GM12878 (cell line): ENCODE results near the gene SRPK2. TPM values are rescaled to one million over a fixed set of nuclear protein-coding genes. Genes with fewer than 3 reads are reported as not detected.

Experiments used
- ATAC-seq: fragments of 200-7000 bp; cut with Tn5 transposase; 3 replicates; pipeline ENCODE4 v1.9.1; 2020; ENCODE audit warnings: mild to moderate bottlenecking, moderate library complexity
- BruUV-seq: library from RNA; stranded (reverse); fragments of 400-500 nt; replicated peaks from 2 replicates; lab custom pipeline; 2021; lab: Mats Ljungman, UMichigan
- CTCF ChIA-PET: fragments of 300-600 bp; sonication (Branson Sonifier 250); formaldehyde crosslinking; extraction: SDS; loops from one replicate; lab custom pipeline; 2021; ENCODE audit warnings: inconsistent platforms; lab: Yijun Ruan, JAX
- POLR2A ChIA-PET: fragments of 350-600 bp; formaldehyde crosslinking; extraction: SDS; loops from one replicate; lab custom pipeline; 2021; ENCODE audit warnings: inconsistent platforms; lab: Charles Lee
- RAD21 ChIA-PET: fragments of 300-600 bp; sonication (Branson Sonifier 250); formaldehyde crosslinking; loops from one replicate; lab custom pipeline; 2023; ENCODE audit warnings: antibody characterized with exemption; ENCODE audit not compliant: unreplicated experiment; lab: Charles Lee
- SMC1A ChIA-PET: fragments of 300-600 bp; sonication (Branson Sonifier 250); formaldehyde crosslinking; loops from one replicate; lab custom pipeline; 2023; ENCODE audit not compliant: unreplicated experiment, uncharacterized antibody; lab: Charles Lee
- DNase-seq: peaks from one replicate; pipeline ENCODE4 v3.0.0-alpha.2; 2011; ENCODE audit warnings: low read depth, low spot score
- FAIRE-seq: peaks from 3 replicates; lab custom pipeline; 2011; peaks lifted over from hg19 to GRCh38; lab: Jason Lieb, UNC
- H2AFZ ChIP-seq: 2 replicates; pipeline ENCODE4 v1.6.0; 2011; ENCODE audit warnings: low read depth, low read length, control low read depth; ENCODE audit not compliant: control insufficient read depth
- H3K27ac ChIP-seq: 2 replicates; pipeline ENCODE4 v1.5.1; 2011; ENCODE audit warnings: control low read depth; ENCODE audit not compliant: control insufficient read depth, insufficient read depth
- H3K27me3 ChIP-seq, 2 experiments: replicated peaks in 1 of 2; 2 replicates each; pipeline versions ENCODE4 v1.6.0 to v1.6.1; 2011; ENCODE audit warnings: low read length in 1 of 2; ENCODE audit not compliant: control insufficient read depth in 2 of 2, insufficient read depth in 2 of 2
- H3K36me3 ChIP-seq, 2 experiments: 2 replicates each; pipeline ENCODE4 v1.5.1; 2011; ENCODE audit warnings: low read length in 1 of 2; ENCODE audit not compliant: control insufficient read depth in 2 of 2, insufficient read depth in 2 of 2
- H3K4me1 ChIP-seq: 2 replicates; pipeline ENCODE4 v1.6.1; 2011; ENCODE audit warnings: mild to moderate bottlenecking, low read length, moderate library complexity, mixed read lengths; ENCODE audit not compliant: control insufficient read depth, insufficient read depth
- H3K4me2 ChIP-seq: 2 replicates; pipeline ENCODE4 v1.6.0; 2011; ENCODE audit warnings: control low read depth; ENCODE audit not compliant: control insufficient read depth, insufficient read depth
- H3K4me3 ChIP-seq: fragments of 200-600 bp; sonication (generic); 2 replicates; pipeline ENCODE4 v1.5.1; 2016
- H3K79me2 ChIP-seq: 2 replicates; pipeline ENCODE4 v1.6.0; 2011; ENCODE audit warnings: low read length; ENCODE audit not compliant: control insufficient read depth, insufficient read depth
- H3K9ac ChIP-seq: 2 replicates; pipeline ENCODE4 v1.8.0; 2011; ENCODE audit warnings: low read length, control low read depth, mixed read lengths; ENCODE audit not compliant: control insufficient read depth, insufficient read depth
- H3K9me3 ChIP-seq: replicated peaks from 3 replicates; pipeline ENCODE4 v1.5.1; 2011; ENCODE audit warnings: mild to moderate bottlenecking, low read length; ENCODE audit not compliant: control insufficient read depth, insufficient read depth
- H4K20me1 ChIP-seq: 2 replicates; pipeline ENCODE4 v1.6.0; 2011; ENCODE audit not compliant: control insufficient read depth, insufficient read depth
- CHD1 ChIP-seq: IDR thresholded peaks from 2 replicates; pipeline ENCODE4 v1.6.1; 2012; ENCODE audit warnings: low read depth, low read length, improper control_type of control experiment
- CHD4 ChIP-seq: fragments of 200-600 bp; sonication (generic); IDR thresholded peaks from 2 replicates; pipeline ENCODE4 v1.6.1; 2016; ENCODE audit warnings: mild to moderate bottlenecking
- ESRRA ChIP-seq: IDR thresholded peaks from 2 replicates; pipeline ENCODE4 v1.6.1; 2012; ENCODE audit warnings: mild to moderate bottlenecking, low read length, improper control_type of control experiment
- ETV6 ChIP-seq, 2 experiments: fragments of 450-650 bp in 1 of 2; IDR thresholded peaks in 1 of 2; conservative IDR thresholded peaks in 1 of 2; 2 replicates each; pipeline ENCODE4 v1.6.1; 2014; ENCODE audit warnings: antibody characterized with exemption in 1 of 2, borderline replicate concordance in 1 of 2, low read depth in 1 of 2, mild to moderate bottlenecking in 1 of 2, moderate library complexity in 1 of 2
- GATAD2B ChIP-seq: fragments of 450-650 bp; conservative IDR thresholded peaks from 2 replicates; pipeline ENCODE4 v1.6.1; 2017; ENCODE audit warnings: low read depth, mild to moderate bottlenecking, moderate library complexity
- HSF1 ChIP-seq: fragments of 150-350 bp; IDR thresholded peaks from 2 replicates; pipeline ENCODE4 v1.6.1; 2014; ENCODE audit warnings: mild to moderate bottlenecking, low read depth, low read length
- IKZF2 ChIP-seq, 2 experiments: fragments of 450-650 bp; IDR thresholded peaks; 2 replicates each; pipeline ENCODE4 v1.6.1; 2017; ENCODE audit warnings: mild to moderate bottlenecking in 2 of 2, moderate library complexity in 2 of 2
- IRF3 ChIP-seq: fragments of 450-650 bp; IDR thresholded peaks from 2 replicates; pipeline ENCODE4 v1.6.1; 2014; ENCODE audit warnings: mild to moderate bottlenecking
- IRF4 ChIP-seq: IDR thresholded peaks from 2 replicates; pipeline ENCODE4 v1.6.1; 2011; ENCODE audit warnings: low read depth, low read length
- LARP7 ChIP-seq: fragments of 450-650 bp; IDR thresholded peaks from 2 replicates; pipeline ENCODE4 v1.6.1; 2017; ENCODE audit warnings: mild to moderate bottlenecking
- MEF2A ChIP-seq: IDR thresholded peaks from 2 replicates; pipeline ENCODE4 v1.6.1; 2011; ENCODE audit warnings: low read depth, mild to moderate bottlenecking, low read length, moderate library complexity; ENCODE audit not compliant: insufficient read depth
- NR2F1 ChIP-seq: fragments of 450-650 bp; conservative IDR thresholded peaks from 2 replicates; pipeline ENCODE4 v1.6.1; 2017; ENCODE audit warnings: mild to moderate bottlenecking
- RAD51 ChIP-seq: fragments of 450-650 bp; IDR thresholded peaks from 2 replicates; pipeline ENCODE4 v1.6.1; 2016; ENCODE audit warnings: moderate library complexity, mild to moderate bottlenecking, inconsistent platforms
- SREBF1 ChIP-seq: IDR thresholded peaks from 2 replicates; pipeline ENCODE4 v1.6.1; 2012; ENCODE audit warnings: mild to moderate bottlenecking, low read length
- SUPT20H ChIP-seq: IDR thresholded peaks from 2 replicates; pipeline ENCODE4 v1.6.1; 2011; ENCODE audit warnings: low read depth, mild to moderate bottlenecking, low read length, moderate library complexity, borderline replicate concordance; ENCODE audit not compliant: control insufficient read depth
- ZNF274 ChIP-seq: IDR thresholded peaks from one replicate; pipeline ENCODE4 v1.8.0; 2011; ENCODE audit not compliant: insufficient read length, insufficient read depth
- ZNF592 ChIP-seq: fragments of 450-650 bp; IDR thresholded peaks from 2 replicates; pipeline ENCODE4 v1.6.1; 2017; ENCODE audit warnings: mild to moderate bottlenecking, moderate library complexity
- ZNF622 ChIP-seq: fragments of 450-650 bp; IDR thresholded peaks from 2 replicates; pipeline ENCODE4 v1.6.1; 2017; ENCODE audit warnings: mild to moderate bottlenecking, inconsistent platforms
- WGBS: methylation state at CpG from one replicate; pipeline ENCODE4 v1.1.6; 2016; ENCODE audit warnings: low lambda C conversion rate; ENCODE audit not compliant: insufficient replicate concordance, insufficient coverage; ENCODE audit errors: missing lambda C conversion rate; 5-methylcytosine and 5-hydroxymethylcytosine counted together
- in situ Hi-C: fragments of 300-500 bp; cut with MboI; formaldehyde crosslinking; loops from 9 replicates; pipeline ENCODE4 v1.14.3; 2018; ENCODE audit warnings: mixed read lengths
- intact Hi-C: fragments of 100-400 bp; cut with micrococcal nuclease; formaldehyde crosslinking; loops from one replicate; pipeline ENCODE4 v1.14.2; 2022; ENCODE audit not compliant: unreplicated experiment
- polyA plus RNA-seq, 11 experiments: library from polyadenylated mRNA; depleted of rRNA in 4 of 11; unstranded in 6 of 11; stranded (reverse) in 5 of 11; fragments of >200 nt; fragmentation: Nextera tagmentation in 4 of 11; fragmentation: Illumina TruSeq in 1 of 11; extraction: Ambion mirVana in 4 of 11; extraction: Trizol in 1 of 11; gene quantifications; 1 replicate in 1 of 11; 2 replicates in 10 of 11; pipeline versions ENCODE4 v1.2.1 to v1.2.3, GENCODE V29; 2011 to 2016; ENCODE audit warnings: inconsistent platforms in 2 of 11, missing spikeins in 2 of 11, low read depth in 1 of 11
- total RNA-seq, 4 experiments: library from RNA; depleted of rRNA in 3 of 4; stranded (reverse); fragments of >200 nt in 3 of 4; fragmentation: Illumina TruSeq in 1 of 4; extraction: Trizol in 1 of 4; gene quantifications; 2 replicates each; pipeline versions ENCODE4 v1.2.1 to v1.2.3, GENCODE V29; 2013 to 2021

SRPK2 gene
- total and polyA plus RNA-seq, 10 of the 15 experiments (the other 5 are each of a cell fraction or from before 2014, with no cell fraction given) = 13.2 to 32.8 (median 24.5) TPM

- Histone ChIP-seq H3K36me3 (no peaks in the 10 kb centered on the region), H4K20me1 (no peaks in the 10 kb centered on the region), H3K9me3 (no peaks in the 10 kb centered on the region), H3K9ac (no peak overlapping the region)
- ATAC-seq (no peak), FAIRE-seq (no peak)
- ChIA-PET POLR2A (interaction anchor here (0.7 to 1.0 kb wide), 2 partner anchors 22 to 328 kb away, joined by 3 to 5 read pairs; no protein-coding TSS in a partner anchor), CTCF (interaction anchor here (0.6 to 1.6 kb wide), 9 partner anchors 10 to 519 kb away, joined by 3 to 7 read pairs (median 4); partner anchors contain the start of gene RINT1)
- in situ Hi-C loops = no loop called here
- intact Hi-C loops = no loop called here
- TF ChIP-seq NR2F1 (no peak), HSF1 (no peak), LARP7 (no peak), IKZF2 (IDR thresholded peaks at IDR 0.05) (no peak), ZNF592 (no peak), RAD51 (no peak), SUPT20H (no peak), IRF4 (no peak), ETV6 (conservative IDR thresholded peaks at IDR 0.05 in 1 of 2, IDR thresholded peaks at IDR 0.05 in 1 of 2; ENCODE audit: borderline replicate concordance in 1 of 2, low read depth in 1 of 2) (no peak), MEF2A (no peak), GATAD2B (no peak), CHD4 (no peak), IRF3 (no peak), ZNF622 (no peak), CHD1 (no peak), ESRRA (no peak), ZNF274 (no peak), SREBF1 (no peak)
- TF ChIP-seq, all 136 proteins: peak for 0
- H3K4me1 ChIP-seq = no peaks in the 10 kb centered on the region
- H3K27me3 ChIP-seq = no peaks in the 10 kb centered on the region
- H3K4me3 ChIP-seq = no peak overlapping the region
- no peak for DNase-seq
- SMC1A ChIA-PET = interaction anchor here (1.0 to 1.4 kb wide), 3 partner anchors 28 to 251 kb away, joined by 3 to 6 read pairs (median 3); no protein-coding TSS in a partner anchor
- RAD21 ChIA-PET = interaction anchor here (1.1 kb wide), 1 partner anchor 10 kb away, joined by 3 read pairs; no protein-coding TSS in a partner anchor
- H2AFZ ChIP-seq = no peak overlapping the region
- BruUV-seq = no TSS peak
- H3K4me2 ChIP-seq = no peak overlapping the region
- H3K79me2 ChIP-seq = no peaks in the 10 kb centered on the region
- H3K27ac ChIP-seq = no peak overlapping the region
- WGBS = 78% methylated on average over 16 of the region's 18 CpGs
Observed at GRCh38 chr7:105402221-105403095, 13.7 kb upstream of the SRPK2 start.
